Panc1 (cell line): ENCODE measurements around the gene MARCHF2. TPM values are rescaled to one million over a fixed set of nuclear protein-coding genes. Genes with fewer than 3 reads are reported as not detected.
A peak's percentile ranks its signal among the peaks of the same experiment; 100 is the strongest.

Source experiments
- ATAC-seq: fragments of 200-7000 bp; cut with Tn5 transposase; 2 replicates; pipeline ENCODE4 v1.9.1; 2020; ENCODE audit warnings: mild to moderate bottlenecking, moderate library complexity
- BruUV-seq: library from RNA; stranded (reverse); fragments of 400-500 nt; replicated peaks from 2 replicates; lab custom pipeline; 2021; lab: Mats Ljungman, UMichigan
- CTCF ChIA-PET: fragments of 300-600 bp; sonication (Branson Sonifier 250); formaldehyde crosslinking; loops from one replicate; lab custom pipeline; 2022; ENCODE audit warnings: antibody characterized with exemption; lab: Charles Lee
- POLR2A ChIA-PET: fragments of 300-600 bp; sonication (Branson Sonifier 250); formaldehyde crosslinking; loops from one replicate; lab custom pipeline; 2022; ENCODE audit warnings: antibody characterized with exemption; lab: Charles Lee
- DNase-seq: peaks from one replicate; pipeline ENCODE4 v3.0.0-alpha.2; 2010; ENCODE audit warnings: low read depth, low spot score
- H3K27ac ChIP-seq: 2 replicates; pipeline ENCODE4 v1.5.1; 2011; ENCODE audit warnings: mild to moderate bottlenecking, low read length, inconsistent platforms
- H3K27me3 ChIP-seq: fragments of 200-500 bp; sonication (Bioruptor generic); 2 replicates; pipeline ENCODE4 v1.6.0; 2014; ENCODE audit warnings: low read length, inconsistent platforms; ENCODE audit not compliant: control insufficient read depth, insufficient read depth
- H3K36me3 ChIP-seq: fragments of 200-500 bp; sonication (Bioruptor generic); 2 replicates; pipeline ENCODE4 v1.5.1; 2014; ENCODE audit warnings: inconsistent platforms, mild to moderate bottlenecking, low read length, moderate library complexity; ENCODE audit not compliant: control insufficient read depth, insufficient read depth
- H3K4me1 ChIP-seq: 2 replicates; pipeline ENCODE4 v1.5.1; 2011; ENCODE audit warnings: inconsistent platforms, mild to moderate bottlenecking, low read length, moderate library complexity; ENCODE audit not compliant: control insufficient read depth, insufficient read depth
- H3K4me3 ChIP-seq, 2 experiments: 2 replicates each; pipeline ENCODE4 v1.5.1; 2011 to 2012; ENCODE audit warnings: low read depth in 2 of 2, low read length in 2 of 2, mild to moderate bottlenecking in 2 of 2, inconsistent platforms in 1 of 2, moderate library complexity in 1 of 2
- H3K9me3 ChIP-seq: fragments of 200-500 bp; sonication (Bioruptor generic); 2 replicates; pipeline ENCODE4 v1.5.1; 2014; ENCODE audit warnings: low read depth, mild to moderate bottlenecking, inconsistent platforms, low read length, moderate library complexity; ENCODE audit not compliant: control insufficient read depth, insufficient read depth
- POLR2AphosphoS5 ChIP-seq: IDR thresholded peaks from 2 replicates; pipeline ENCODE4 v1.6.1; 2012; ENCODE audit warnings: mild to moderate bottlenecking, low read depth, low read length, moderate library complexity
- SIN3A ChIP-seq: IDR thresholded peaks from 2 replicates; pipeline ENCODE4 v1.6.1; 2012; ENCODE audit warnings: low read depth, mild to moderate bottlenecking, low read length, moderate library complexity, borderline replicate concordance; ENCODE audit not compliant: insufficient read depth
- TCF7L2 ChIP-seq: IDR thresholded peaks from 2 replicates; pipeline ENCODE4 v1.6.1; 2011; ENCODE audit warnings: mild to moderate bottlenecking, low read depth, low read length, inconsistent platforms
- in situ Hi-C: cut with HindIII; loops from 2 replicates; pipeline ENCODE4 v1.10.0; 2016; ENCODE audit warnings: low sequenced_read_pairs, low pct_unique_long_range_greater_than_20kb
- intact Hi-C: fragments of 100-400 bp; cut with micrococcal nuclease; formaldehyde crosslinking; loops from one replicate; pipeline ENCODE4 v1.10.0; 2022; ENCODE audit not compliant: unreplicated experiment
- total RNA-seq: library from RNA; stranded (reverse); gene quantifications from one replicate; pipeline ENCODE4 v1.2.1, GENCODE V29; 2021; ENCODE audit not compliant: unreplicated experiment
- TF ChIP-seq, protein P1 (sequence below), 2 experiments: IDR thresholded peaks; 2 replicates each; pipeline ENCODE4 v1.6.1; 2011 to 2012; ENCODE audit warnings: low read depth in 2 of 2, control low read depth in 1 of 2, low read length in 1 of 2, mild to moderate bottlenecking in 1 of 2, moderate library complexity in 1 of 2; ENCODE audit not compliant: insufficient read depth in 1 of 2

MARCHF2 gene
- total RNA-seq, 1 experiment from 2014 or later: 32.6 TPM

DNA sequence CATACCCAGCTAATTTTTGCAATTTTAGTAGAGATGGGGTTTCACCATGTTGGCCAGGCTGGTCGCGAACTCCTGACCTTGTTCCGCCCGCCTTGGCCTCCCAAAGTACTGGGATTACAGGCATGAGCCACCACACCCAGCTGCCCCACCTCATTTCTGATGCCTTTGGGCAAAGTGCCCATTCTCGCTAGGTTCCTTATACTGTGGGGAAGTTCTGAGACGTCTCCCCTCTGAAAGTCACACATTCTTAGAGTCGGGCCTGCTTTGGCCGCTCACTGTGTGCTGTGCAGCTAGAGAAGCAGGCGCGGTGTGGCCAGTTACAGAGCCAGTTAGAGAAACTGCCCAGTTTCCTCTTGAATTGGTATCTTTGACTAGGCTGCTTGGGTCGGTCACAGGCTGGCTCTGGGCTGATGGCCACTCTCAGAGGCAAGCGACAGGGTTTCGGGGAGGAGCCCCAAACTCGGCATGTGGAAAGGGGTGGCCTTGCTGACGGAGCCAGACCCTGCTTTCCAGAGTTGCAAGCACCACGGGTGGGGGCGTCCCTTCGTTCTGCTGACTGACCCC lies 71.3 kb downstream of the MARCHF2 start:
- intact Hi-C loops (no loop called here), in situ Hi-C loops (no loop called here)
- CTCF ChIA-PET: no interaction called here
- Histone ChIP-seq H3K27ac (no peak overlapping the region), H3K9me3 (no peaks in the 10 kb centered on the region), H3K36me3 (peaks cover 8% of the 10 kb centered on the region), H3K4me3 (no peak overlapping the region), H3K4me1 (no peaks in the 10 kb centered on the region), H3K27me3 (no peaks in the 10 kb centered on the region)
- no TSS peak for BruUV-seq
- TF ChIP-seq POLR2AphosphoS5: no peak
- no peak for TF ChIP-seq TCF7L2
- TF ChIP-seq, protein P1, sequence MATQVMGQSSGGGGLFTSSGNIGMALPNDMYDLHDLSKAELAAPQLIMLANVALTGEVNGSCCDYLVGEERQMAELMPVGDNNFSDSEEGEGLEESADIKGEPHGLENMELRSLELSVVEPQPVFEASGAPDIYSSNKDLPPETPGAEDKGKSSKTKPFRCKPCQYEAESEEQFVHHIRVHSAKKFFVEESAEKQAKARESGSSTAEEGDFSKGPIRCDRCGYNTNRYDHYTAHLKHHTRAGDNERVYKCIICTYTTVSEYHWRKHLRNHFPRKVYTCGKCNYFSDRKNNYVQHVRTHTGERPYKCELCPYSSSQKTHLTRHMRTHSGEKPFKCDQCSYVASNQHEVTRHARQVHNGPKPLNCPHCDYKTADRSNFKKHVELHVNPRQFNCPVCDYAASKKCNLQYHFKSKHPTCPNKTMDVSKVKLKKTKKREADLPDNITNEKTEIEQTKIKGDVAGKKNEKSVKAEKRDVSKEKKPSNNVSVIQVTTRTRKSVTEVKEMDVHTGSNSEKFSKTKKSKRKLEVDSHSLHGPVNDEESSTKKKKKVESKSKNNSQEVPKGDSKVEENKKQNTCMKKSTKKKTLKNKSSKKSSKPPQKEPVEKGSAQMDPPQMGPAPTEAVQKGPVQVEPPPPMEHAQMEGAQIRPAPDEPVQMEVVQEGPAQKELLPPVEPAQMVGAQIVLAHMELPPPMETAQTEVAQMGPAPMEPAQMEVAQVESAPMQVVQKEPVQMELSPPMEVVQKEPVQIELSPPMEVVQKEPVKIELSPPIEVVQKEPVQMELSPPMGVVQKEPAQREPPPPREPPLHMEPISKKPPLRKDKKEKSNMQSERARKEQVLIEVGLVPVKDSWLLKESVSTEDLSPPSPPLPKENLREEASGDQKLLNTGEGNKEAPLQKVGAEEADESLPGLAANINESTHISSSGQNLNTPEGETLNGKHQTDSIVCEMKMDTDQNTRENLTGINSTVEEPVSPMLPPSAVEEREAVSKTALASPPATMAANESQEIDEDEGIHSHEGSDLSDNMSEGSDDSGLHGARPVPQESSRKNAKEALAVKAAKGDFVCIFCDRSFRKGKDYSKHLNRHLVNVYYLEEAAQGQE (IDR thresholded peaks at IDR 0.05; ENCODE audit: insufficient read depth in 1 of 2, low read depth in 2 of 2, low read length in 1 of 2): no peak
- POLR2A ChIA-PET: interaction anchor here (0.7 kb wide), 2 partner anchors 28 to 459 kb away, joined by 4 to 11 read pairs; no protein-coding TSS in a partner anchor
- ATAC-seq (no peak), DNase-seq (no peak)

DNA sequence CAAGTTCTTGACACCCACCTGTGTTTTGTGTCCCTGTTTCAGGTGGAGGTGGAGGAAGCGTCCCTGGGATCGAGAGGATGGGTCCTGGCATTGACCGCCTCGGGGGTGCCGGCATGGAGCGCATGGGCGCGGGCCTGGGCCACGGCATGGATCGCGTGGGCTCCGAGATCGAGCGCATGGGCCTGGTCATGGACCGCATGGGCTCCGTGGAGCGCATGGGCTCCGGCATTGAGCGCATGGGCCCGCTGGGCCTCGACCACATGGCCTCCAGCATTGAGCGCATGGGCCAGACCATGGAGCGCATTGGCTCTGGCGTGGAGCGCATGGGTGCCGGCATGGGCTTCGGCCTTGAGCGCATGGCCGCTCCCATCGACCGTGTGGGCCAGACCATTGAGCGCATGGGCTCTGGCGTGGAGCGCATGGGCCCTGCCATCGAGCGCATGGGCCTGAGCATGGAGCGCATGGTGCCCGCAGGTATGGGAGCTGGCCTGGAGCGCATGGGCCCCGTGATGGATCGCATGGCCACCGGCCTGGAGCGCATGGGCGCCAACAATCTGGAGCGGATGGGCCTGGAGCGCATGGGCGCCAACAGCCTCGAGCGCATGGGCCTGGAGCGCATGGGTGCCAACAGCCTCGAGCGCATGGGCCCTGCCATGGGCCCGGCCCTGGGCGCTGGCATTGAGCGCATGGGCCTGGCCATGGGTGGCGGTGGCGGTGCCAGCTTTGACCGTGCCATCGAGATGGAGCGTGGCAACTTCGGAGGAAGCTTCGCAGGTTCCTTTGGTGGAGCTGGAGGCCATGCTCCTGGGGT lies 72.7 kb downstream of the MARCHF2 start:
- H3K4me1 ChIP-seq: no peaks in the 10 kb centered on the region
- in situ Hi-C loops (no loop called here), intact Hi-C loops (no loop called here)
- H3K4me3 ChIP-seq: no peak overlapping the region
- DNase-seq: no peak
- TF ChIP-seq, protein P1 (IDR thresholded peaks at IDR 0.05; ENCODE audit: insufficient read depth in 1 of 2, low read depth in 2 of 2, low read length in 1 of 2): no peak
- no peak for TF ChIP-seq SIN3A
- no peak overlapping the region for H3K27ac ChIP-seq
- ChIA-PET CTCF (interaction anchor here (0.6 kb wide), 1 partner anchor 126 kb away, joined by 8 read pairs; no protein-coding TSS in a partner anchor), POLR2A (no interaction called here)
- H3K9me3 ChIP-seq: no peaks in the 10 kb centered on the region
- H3K27me3 ChIP-seq: no peaks in the 10 kb centered on the region
- peaks cover 8% of the 10 kb centered on the region for H3K36me3 ChIP-seq
- no peak for ATAC-seq
- BruUV-seq: TSS peak; percentile 94
